Dedifferentiated amniotic fluid mesenchymal stem cell (primary cell): ENCODE data around the gene NEK9.
"Not testable (repeated sequence)": the region's sequence is repeated elsewhere in the genome, so short reads cannot be mapped to it uniquely, and the experiment has no call there.

ENCODE experiments used
- DNase-seq: peaks from one replicate; pipeline ENCODE4 v3.0.0-alpha.2; 2016; ENCODE audit errors: extremely low spot score

Gene NEK9

GRCh38 chr14:75144944-75145343, 18.1 kb upstream of the NEK9 start:
- DNase-seq, result no peak

GRCh38 chr14:75143761-75144527, 17.1 kb upstream of the NEK9 start:
- DNase-seq, result no peak

GRCh38 chr14:75142494-75142893, 15.6 kb upstream of the NEK9 start:
- DNase-seq, result no peak

GRCh38 chr14:75141967-75142366, 15.1 kb upstream of the NEK9 start:
- DNase-seq, result no peak

GRCh38 chr14:75141062-75141461, 14.2 kb upstream of the NEK9 start:
- no peak for DNase-seq

GRCh38 chr14:75140620-75141019, 13.8 kb upstream of the NEK9 start:
- no peak for DNase-seq

GRCh38 chr14:75139185-75139584, 12.3 kb upstream of the NEK9 start:
- no peak for DNase-seq

- DNase-seq, result no peak
These were observed 11.6 kb upstream of the NEK9 start for GRCh38 chr14:75138492-75138891.

GRCh38 chr14:75134644-75135043, 7.8 kb upstream of the NEK9 start:
- no peak for DNase-seq

GRCh38 chr14:75133597-75133996, 6.7 kb upstream of the NEK9 start:
- DNase-seq, result no peak

- peak; percentile 83 for DNase-seq
These were observed 5.7 kb upstream of the NEK9 start for GRCh38 chr14:75132382-75133086.

- DNase-seq, result no peak
These were observed 1.7 kb upstream of the NEK9 start for GRCh38 chr14:75128596-75128990.

- no peak for DNase-seq
These were observed 1.2 kb upstream of the NEK9 start for GRCh38 chr14:75127903-75128595.

GRCh38 chr14:75127474-75127820, 599 bp upstream of the NEK9 start:
- not testable (repeated sequence) for DNase-seq

GRCh38 chr14:75126121-75126544, 715 bp downstream of the NEK9 start:
- no peak for DNase-seq

GRCh38 chr14:75125617-75126016, 1.2 kb downstream of the NEK9 start:
- DNase-seq, result peak; percentile 44

GRCh38 chr14:75123991-75124390, 2.9 kb downstream of the NEK9 start:
- no peak for DNase-seq

- DNase-seq, result no peak
These were observed 5.3 kb downstream of the NEK9 start for GRCh38 chr14:75121552-75121951.

- DNase-seq, result no peak
These were observed 6.1 kb downstream of the NEK9 start for GRCh38 chr14:75120541-75121291.

GRCh38 chr14:75119056-75119455, 7.8 kb downstream of the NEK9 start:
- DNase-seq, result no peak

GRCh38 chr14:75113932-75114539, 12.8 kb downstream of the NEK9 start:
- no peak for DNase-seq

GRCh38 chr14:75109877-75110276, 17.0 kb downstream of the NEK9 start:
- no peak for DNase-seq
